GM23338 (cell line): ENCODE measurements around the gene USP7. TPM values are rescaled to one million over a fixed set of nuclear protein-coding genes. Genes with fewer than 3 reads are reported as not detected.
A peak's percentile ranks its signal among the peaks of the same experiment; 100 is the strongest.

Source experiments
- ATAC-seq: fragments of 200-7000 bp; cut with Tn5 transposase; 3 replicates; pipeline ENCODE4 v1.9.1; 2020
- DNase-seq: peaks from one replicate; pipeline ENCODE4 v3.0.0-alpha.2; 2015; ENCODE audit warnings: low spot score
- H2AFZ ChIP-seq: fragments of 200-600 bp; sonication (generic); 2 replicates; pipeline ENCODE4 v1.8.0; 2016; ENCODE audit warnings: antibody characterized with exemption, mild to moderate bottlenecking, moderate library complexity
- H3F3A ChIP-seq: fragments of 200-600 bp; sonication (generic); replicated peaks from 2 replicates; pipeline ENCODE4 v1.8.0; 2017; ENCODE audit warnings: antibody characterized with exemption, mixed run types, low read depth
- H3K27ac ChIP-seq: fragments of 200-600 bp; sonication (generic); 2 replicates; pipeline ENCODE4 v1.6.1; 2016; ENCODE audit warnings: low read depth
- H3K27me3 ChIP-seq: fragments of 200-600 bp; sonication (generic); 2 replicates; pipeline ENCODE4 v1.8.0; 2016; ENCODE audit warnings: mild to moderate bottlenecking, mixed run types, moderate library complexity; ENCODE audit not compliant: insufficient read depth
- H3K36me3 ChIP-seq: fragments of 200-600 bp; sonication (generic); 2 replicates; pipeline ENCODE4 v1.8.0; 2016; ENCODE audit warnings: mild to moderate bottlenecking; ENCODE audit not compliant: insufficient read depth
- H3K4me1 ChIP-seq: fragments of 200-600 bp; sonication (generic); 2 replicates; pipeline ENCODE4 v1.8.0; 2016; ENCODE audit warnings: mild to moderate bottlenecking, moderate library complexity; ENCODE audit not compliant: insufficient read depth
- H3K4me2 ChIP-seq: fragments of 200-600 bp; sonication (generic); 2 replicates; pipeline ENCODE4 v1.7.1; 2017; ENCODE audit warnings: mixed run types
- H3K4me3 ChIP-seq: fragments of 200-600 bp; sonication (generic); 2 replicates; pipeline ENCODE4 v1.6.1; 2016; ENCODE audit warnings: mixed run types
- H3K79me2 ChIP-seq: fragments of 200-600 bp; sonication (generic); replicated peaks from 2 replicates; pipeline ENCODE4 v1.8.0; 2017; ENCODE audit warnings: mild to moderate bottlenecking; ENCODE audit not compliant: insufficient read depth
- H3K9me2 ChIP-seq: fragments of 200-600 bp; sonication (generic); 2 replicates; pipeline ENCODE4 v1.8.0; 2017; ENCODE audit not compliant: insufficient read depth
- H4K20me1 ChIP-seq: fragments of 200-600 bp; sonication (generic); replicated peaks from 2 replicates; pipeline ENCODE4 v1.8.0; 2017; ENCODE audit warnings: mild to moderate bottlenecking; ENCODE audit not compliant: insufficient read depth
- H3K27ac Mint-ChIP-seq: 2 replicates; pipeline ENCODE4 v1.8.0; 2020; ENCODE audit warnings: inconsistent platforms, mild to moderate bottlenecking, moderate library complexity, mixed read lengths
- H3K27me3 Mint-ChIP-seq: 3 replicates; pipeline ENCODE4 v1.8.0; 2022; ENCODE audit warnings: low read depth, mild to moderate bottlenecking, moderate library complexity, mixed read lengths, inconsistent platforms; ENCODE audit not compliant: insufficient read depth, poor library complexity
- H3K36me3 Mint-ChIP-seq: 3 replicates; pipeline ENCODE4 v1.8.0; 2021; ENCODE audit warnings: low read depth, mild to moderate bottlenecking, inconsistent platforms, moderate library complexity, mixed read lengths
- H3K4me1 Mint-ChIP-seq: 3 replicates; pipeline ENCODE4 v1.8.0; 2020; ENCODE audit warnings: mild to moderate bottlenecking, inconsistent platforms, mixed read lengths
- H3K4me3 Mint-ChIP-seq: 3 replicates; pipeline ENCODE4 v1.8.0; 2021; ENCODE audit warnings: moderate library complexity, mild to moderate bottlenecking, inconsistent platforms, mixed read lengths
- H3K9me3 Mint-ChIP-seq: 3 replicates; pipeline ENCODE4 v1.8.0; 2020; ENCODE audit warnings: moderate library complexity, mild to moderate bottlenecking, inconsistent platforms, mixed read lengths
- CTCF ChIP-seq, 2 experiments: fragments of 200-600 bp in 1 of 2; sonication (generic) in 1 of 2; conservative IDR thresholded peaks; 2 replicates each; pipeline versions ENCODE4 v1.5.1 to v1.6.1; 2016 to 2017; ENCODE audit warnings: antibody characterized with exemption in 2 of 2, low read depth in 2 of 2, mild to moderate bottlenecking in 2 of 2, moderate library complexity in 1 of 2
- EZH2 ChIP-seq: fragments of 200-600 bp; sonication (generic); IDR thresholded peaks from one replicate; pipeline ENCODE4 v1.8.0; 2017; ENCODE audit warnings: antibody characterized with exemption, mild to moderate bottlenecking, low read depth; ENCODE audit not compliant: unreplicated experiment
- EZH2phosphoT487 ChIP-seq: fragments of 200-600 bp; sonication (generic); IDR thresholded peaks from one replicate; pipeline ENCODE4 v1.8.1; 2018; ENCODE audit warnings: antibody characterized with exemption; ENCODE audit not compliant: unreplicated experiment
- JUNB ChIP-seq: IDR thresholded peaks from one replicate; pipeline ENCODE4 v1.6.1; 2016; ENCODE audit warnings: antibody characterized with exemption; ENCODE audit not compliant: unreplicated experiment
- NANOG ChIP-seq: IDR thresholded peaks from 2 replicates; pipeline ENCODE4 v1.6.1; 2016; ENCODE audit warnings: antibody characterized with exemption, borderline replicate concordance
- POLR2AphosphoS5 ChIP-seq: IDR thresholded peaks from 2 replicates; pipeline ENCODE4 v1.6.1; 2016; ENCODE audit warnings: antibody characterized with exemption, low read depth
- REST ChIP-seq: IDR thresholded peaks from one replicate; pipeline ENCODE4 v1.6.1; 2018; ENCODE audit warnings: antibody characterized with exemption; ENCODE audit not compliant: unreplicated experiment
- STAT1 ChIP-seq: IDR thresholded peaks from one replicate; pipeline ENCODE4 v1.6.1; 2016; ENCODE audit warnings: antibody characterized with exemption; ENCODE audit not compliant: unreplicated experiment
- ZNF114 ChIP-seq: fragments of 250-450 bp; sonication (Bioruptor Pico); IDR thresholded peaks from 2 replicates; pipeline ENCODE4 v1.5.0; 2020; ENCODE audit warnings: mild to moderate bottlenecking, moderate library complexity
- ZNF331 ChIP-seq: fragments of 250-450 bp; sonication (Bioruptor Pico); IDR thresholded peaks from 2 replicates; pipeline ENCODE4 v1.5.0; 2020; ENCODE audit warnings: low read depth, mild to moderate bottlenecking, moderate library complexity
- ZNF462 ChIP-seq: fragments of 250-450 bp; sonication (Bioruptor Pico); IDR thresholded peaks from 2 replicates; pipeline ENCODE4 v1.5.0; 2020; ENCODE audit warnings: mild to moderate bottlenecking, moderate library complexity
- polyA plus RNA-seq: library from polyadenylated mRNA; unstranded; fragments of >200 nt; fragmentation: Nextera tagmentation; extraction: Ambion mirVana; gene quantifications from 2 replicates; pipeline ENCODE4 v1.2.1, GENCODE V29; 2016
- total RNA-seq: library from RNA; depleted of rRNA; stranded (reverse); fragments of >200 nt; shearing (Covaris generic); gene quantifications from 2 replicates; pipeline ENCODE4 v1.2.3, GENCODE V29; 2014

USP7 gene
- total and polyA plus RNA-seq, 2 experiments from 2014 or later = 42.3 to 130 TPM

- no peak for TF ChIP-seq ZNF462 (CRISPR knock-in tag)
- no peak for TF ChIP-seq EZH2
- TF ChIP-seq POLR2AphosphoS5 = no peak
- no peak for TF ChIP-seq STAT1
- no peak for TF ChIP-seq EZH2phosphoT487
- TF ChIP-seq ZNF114 = no peak
- TF ChIP-seq NANOG = no peak
Measured at GRCh38 chr16:8920645-8921346, 42.9 kb downstream of the USP7 start (continued).

GRCh38 chr16:8919934-8920462, 43.7 kb downstream of the USP7 start:
- H4K20me1 ChIP-seq = peaks cover 41% of the 10 kb centered on the region
- peaks cover 45% of the 10 kb centered on the region for H3K36me3 ChIP-seq
- peaks cover 33% of the 10 kb centered on the region for H3K79me2 ChIP-seq
- TF ChIP-seq JUNB = no peak
- no peak for TF ChIP-seq REST
- no peak for TF ChIP-seq EZH2phosphoT487
- no peak for TF ChIP-seq ZNF331 (CRISPR knock-in tag)
- TF ChIP-seq STAT1 = no peak
- no peak for TF ChIP-seq CTCF (conservative IDR thresholded peaks at IDR 0.05; ENCODE audit: low read depth in 2 of 2)
- no peak for TF ChIP-seq NANOG
- TF ChIP-seq POLR2AphosphoS5 = no peak

More at GRCh38 chr16:8919934-8920462, 43.7 kb downstream of the USP7 start:
- peaks cover 84% of the 10 kb centered on the region for H3K36me3 Mint-ChIP-seq
- no peak overlapping the region for H3K27ac ChIP-seq
- no peak for ATAC-seq
- no peak overlapping the region for H2AFZ ChIP-seq
- H3K9me3 Mint-ChIP-seq = no peaks in the 10 kb centered on the region
- no peak overlapping the region for H3K4me3 ChIP-seq
- no peak overlapping the region for H3K4me2 ChIP-seq
- no peaks in the 10 kb centered on the region for H3K9me2 ChIP-seq
- H3K27me3 Mint-ChIP-seq = peaks cover 3% of the 10 kb centered on the region
- no peak for DNase-seq
- no peaks in the 10 kb centered on the region for H3K27me3 ChIP-seq
- peaks cover 11% of the 10 kb centered on the region; the same call in 1 of the 2 replicates for H3F3A ChIP-seq
- H3K4me1 Mint-ChIP-seq = peaks cover 3% of the 10 kb centered on the region; the same call in 1 of the 3 replicates
- no peaks in the 10 kb centered on the region for H3K4me1 ChIP-seq
- 0 out of 2 replicates have a peak overlapping the region, but pooled peaks have one; percentile 3 for H3K27ac Mint-ChIP-seq
- H3K4me3 Mint-ChIP-seq = no peak overlapping the region
